NCI-H526 treated with DMSO at 0.1 percent for 48 hours (cell line): Measurements from ENCODE around the gene OR4A5.
"Not testable (repeated sequence)": the region's sequence is repeated elsewhere in the genome, so short reads cannot be mapped to it uniquely, and the experiment has no call there.

Experiments
- DNase-seq: peaks from one replicate; lab custom pipeline; 2025; lab: John Stamatoyannopoulos, UW

Gene OR4A5, protein sequence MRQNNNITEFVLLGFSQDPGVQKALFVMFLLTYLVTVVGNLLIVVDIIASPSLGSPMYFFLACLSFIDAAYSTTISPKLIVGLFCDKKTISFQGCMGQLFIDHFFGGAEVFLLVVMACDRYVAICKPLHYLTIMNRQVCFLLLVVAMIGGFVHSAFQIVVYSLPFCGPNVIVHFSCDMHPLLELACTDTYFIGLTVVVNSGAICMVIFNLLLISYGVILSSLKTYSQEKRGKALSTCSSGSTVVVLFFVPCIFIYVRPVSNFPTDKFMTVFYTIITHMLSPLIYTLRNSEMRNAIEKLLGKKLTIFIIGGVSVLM

DNA sequence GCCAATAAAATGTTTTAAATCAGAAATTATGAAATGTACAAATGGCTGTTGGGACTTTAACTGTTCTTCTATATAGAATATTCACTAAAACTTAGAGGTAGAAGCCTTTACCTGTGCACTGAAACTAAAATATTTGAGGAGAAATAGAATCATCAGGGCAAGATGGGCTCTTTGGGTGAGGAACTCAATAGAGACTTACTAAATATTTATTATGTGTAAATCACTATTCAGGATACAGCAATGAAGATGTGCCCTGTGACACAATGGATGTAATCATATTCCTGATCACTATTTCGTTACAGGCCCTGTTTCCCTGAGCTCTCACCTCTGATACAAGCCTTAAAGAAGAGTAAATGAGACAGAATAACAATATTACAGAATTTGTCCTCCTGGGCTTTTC lies at the start of gene OR4A5:
OR4A5 (plus strand) TSS at position 301 of the 400 bp plus-strand sequence; CDS start at position 354, 53 bp downstream.
- DNase-seq = not testable (repeated sequence)

- not testable (repeated sequence) for DNase-seq
Observed at GRCh38 chr11:54720094-54720493, 13.5 kb downstream of the OR4A5 start.
